ENCODE data around the gene DDX60.
"Not testable (repeated sequence)": the region's sequence is repeated elsewhere in the genome, so short reads cannot be mapped to it uniquely, and the experiment has no call there.

The DDX60 gene

DNA sequence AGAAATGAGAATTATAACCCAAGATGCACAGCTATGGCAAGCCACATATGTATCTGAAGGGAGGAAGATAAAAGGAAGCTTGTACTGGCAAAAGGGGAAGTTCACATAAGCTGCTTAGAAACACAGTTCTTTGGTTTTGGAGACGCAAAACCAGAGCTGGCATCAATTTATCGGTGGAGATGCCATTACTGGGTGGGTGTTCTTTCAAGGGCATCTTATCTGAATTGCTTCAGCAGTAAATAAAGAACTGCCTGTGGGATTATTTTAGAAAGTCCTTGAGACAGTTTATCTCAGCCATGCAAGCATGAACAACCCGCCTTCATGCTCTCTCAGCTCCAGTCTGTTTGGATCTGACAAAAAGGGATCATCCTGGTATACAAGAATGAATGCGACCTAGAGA, 60.8 kb downstream of the DDX60 start:
- Histone ChIP-seq H3K36me3 (ENCODE audit: control insufficient read depth, insufficient read depth, low read length, severe bottlenecking) (peaks cover 14% of the 10 kb centered on the region), H3K27me3 (replicated peaks; ENCODE audit: control insufficient read depth, insufficient read depth, low read length) (no peaks in the 10 kb centered on the region), H3K9me3 (ENCODE audit: control insufficient read depth, low read length) (no peaks in the 10 kb centered on the region), H3K4me1 (ENCODE audit: control insufficient read depth, insufficient read depth, low read length) (peaks cover 8% of the 10 kb centered on the region), H3K9ac (ENCODE audit: low read length) (no peak overlapping the region), H3K4me3 (ENCODE audit: low read length) (no peak overlapping the region)
- DNase-seq (ENCODE audit: low read depth), result no peak

DNA sequence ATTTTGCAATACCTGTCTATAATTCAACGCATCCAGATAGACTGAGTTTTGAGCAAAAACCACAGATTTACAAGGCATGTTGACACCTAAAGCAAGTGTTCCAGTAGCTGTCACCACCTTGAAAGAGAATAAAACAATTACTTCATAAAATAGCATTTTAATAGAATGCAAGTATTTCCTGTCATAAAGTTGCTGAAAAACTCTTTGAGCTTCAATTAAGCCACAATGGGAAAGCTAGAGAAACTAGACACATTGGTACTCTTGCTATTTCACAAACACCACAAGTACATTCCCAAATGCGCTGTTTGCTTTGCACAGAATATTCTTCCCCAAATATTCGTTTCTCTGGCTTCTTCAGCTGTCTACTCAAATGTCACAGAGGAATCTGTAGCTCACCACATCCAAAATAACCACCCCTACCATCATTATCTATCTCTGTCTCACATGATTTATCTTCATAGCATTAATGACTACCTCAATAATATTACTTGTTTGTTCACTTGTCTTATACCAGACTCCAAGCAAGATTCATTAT, 70.3 kb downstream of the DDX60 start:
- no peaks in the 10 kb centered on the region for H3K4me1 ChIP-seq (ENCODE audit: control insufficient read depth, insufficient read depth, low read length)
- H3K36me3 ChIP-seq (ENCODE audit: control insufficient read depth, insufficient read depth, low read length, severe bottlenecking), result peaks cover 4% of the 10 kb centered on the region
- DNase-seq (ENCODE audit: low read depth), result no peak
- no peak overlapping the region for H3K4me3 ChIP-seq (ENCODE audit: low read length)
- H3K9me3 ChIP-seq (ENCODE audit: control insufficient read depth, low read length), result no peaks in the 10 kb centered on the region
- H3K9ac ChIP-seq (ENCODE audit: low read length), result no peak overlapping the region
- H3K27me3 ChIP-seq (replicated peaks; ENCODE audit: control insufficient read depth, insufficient read depth, low read length), result no peaks in the 10 kb centered on the region

DNA sequence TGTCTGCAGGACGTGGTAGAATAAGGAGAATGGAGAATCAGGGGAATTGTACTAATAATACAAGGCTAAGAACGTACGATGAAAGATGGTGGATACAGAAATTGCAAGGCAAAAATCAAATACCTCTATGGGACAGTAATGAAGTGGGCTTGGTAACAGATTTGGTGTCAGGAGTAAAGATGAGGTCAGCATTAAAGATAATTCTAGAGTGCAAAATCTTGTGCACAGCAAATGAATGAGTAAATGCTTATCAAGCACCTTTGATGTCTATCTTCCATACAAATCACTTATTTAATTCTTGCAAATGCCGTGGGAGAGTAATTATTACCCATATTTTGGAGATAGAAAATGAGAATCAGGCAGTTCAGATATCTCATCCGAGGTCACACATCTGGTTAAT, 70.9 kb downstream of the DDX60 start:
- Histone ChIP-seq H3K36me3 (ENCODE audit: control insufficient read depth, insufficient read depth, low read length, severe bottlenecking) (peaks cover 4% of the 10 kb centered on the region), H3K9ac (ENCODE audit: low read length) (no peak overlapping the region), H3K27me3 (replicated peaks; ENCODE audit: control insufficient read depth, insufficient read depth, low read length) (no peaks in the 10 kb centered on the region), H3K4me1 (ENCODE audit: control insufficient read depth, insufficient read depth, low read length) (no peaks in the 10 kb centered on the region), H3K4me3 (ENCODE audit: low read length) (no peak overlapping the region), H3K9me3 (ENCODE audit: control insufficient read depth, low read length) (no peaks in the 10 kb centered on the region)
- DNase-seq (ENCODE audit: low read depth), result no peak

GRCh38 chr4:168241953-168242352, 76.6 kb downstream of the DDX60 start:
- H3K9ac ChIP-seq (ENCODE audit: low read length), result no peak overlapping the region
- H3K36me3 ChIP-seq (ENCODE audit: control insufficient read depth, insufficient read depth, low read length, severe bottlenecking), result no peaks in the 10 kb centered on the region
- no peak overlapping the region for H3K4me3 ChIP-seq (ENCODE audit: low read length)
- DNase-seq (ENCODE audit: low read depth), result no peak
- no peaks in the 10 kb centered on the region for H3K27me3 ChIP-seq (replicated peaks; ENCODE audit: control insufficient read depth, insufficient read depth, low read length)
- no peaks in the 10 kb centered on the region for H3K4me1 ChIP-seq (ENCODE audit: control insufficient read depth, insufficient read depth, low read length)
- peaks cover 5% of the 10 kb centered on the region for H3K9me3 ChIP-seq (ENCODE audit: control insufficient read depth, low read length)

- no peaks in the 10 kb centered on the region for H3K27me3 ChIP-seq (replicated peaks; ENCODE audit: control insufficient read depth, insufficient read depth, low read length)
- peaks cover 5% of the 10 kb centered on the region for H3K9me3 ChIP-seq (ENCODE audit: control insufficient read depth, low read length)
- DNase-seq (ENCODE audit: low read depth), result no peak
- H3K9ac ChIP-seq (ENCODE audit: low read length), result no peak overlapping the region
- H3K4me1 ChIP-seq (ENCODE audit: control insufficient read depth, insufficient read depth, low read length), result no peaks in the 10 kb centered on the region
- no peaks in the 10 kb centered on the region for H3K36me3 ChIP-seq (ENCODE audit: control insufficient read depth, insufficient read depth, low read length, severe bottlenecking)
- H3K4me3 ChIP-seq (ENCODE audit: low read length), result no peak overlapping the region
These were observed 77.7 kb downstream of the DDX60 start for GRCh38 chr4:168240821-168241220.

DNA sequence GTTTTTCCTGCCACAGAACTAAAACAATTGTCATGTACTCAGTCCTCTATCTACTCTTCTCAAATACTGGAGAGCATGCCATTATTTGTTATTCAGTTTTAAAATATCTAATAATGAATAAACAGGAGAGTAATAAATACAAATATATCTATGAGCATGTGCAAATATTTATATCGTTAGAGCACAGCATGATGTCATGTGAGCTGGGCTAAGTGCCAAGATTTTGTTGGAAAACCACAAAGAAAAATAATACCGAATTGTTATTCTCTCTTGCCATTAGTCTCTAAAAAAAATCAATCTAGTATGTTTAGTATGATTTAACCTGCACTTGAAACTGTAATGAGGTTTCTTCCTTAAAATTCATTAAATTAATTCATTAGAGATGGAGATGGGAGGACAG, 97.3 kb downstream of the DDX60 start:
- no peaks in the 10 kb centered on the region for H3K27me3 ChIP-seq (replicated peaks; ENCODE audit: control insufficient read depth, insufficient read depth, low read length)
- DNase-seq (ENCODE audit: low read depth), result peak; percentile 67
- H3K4me3 ChIP-seq (ENCODE audit: low read length), result no peak overlapping the region
- no peak overlapping the region for H3K9ac ChIP-seq (ENCODE audit: low read length)
- H3K4me1 ChIP-seq (ENCODE audit: control insufficient read depth, insufficient read depth, low read length), result peaks cover 7% of the 10 kb centered on the region
- H3K36me3 ChIP-seq (ENCODE audit: control insufficient read depth, insufficient read depth, low read length, severe bottlenecking), result peaks cover 5% of the 10 kb centered on the region
- no peaks in the 10 kb centered on the region for H3K9me3 ChIP-seq (ENCODE audit: control insufficient read depth, low read length)

DNA sequence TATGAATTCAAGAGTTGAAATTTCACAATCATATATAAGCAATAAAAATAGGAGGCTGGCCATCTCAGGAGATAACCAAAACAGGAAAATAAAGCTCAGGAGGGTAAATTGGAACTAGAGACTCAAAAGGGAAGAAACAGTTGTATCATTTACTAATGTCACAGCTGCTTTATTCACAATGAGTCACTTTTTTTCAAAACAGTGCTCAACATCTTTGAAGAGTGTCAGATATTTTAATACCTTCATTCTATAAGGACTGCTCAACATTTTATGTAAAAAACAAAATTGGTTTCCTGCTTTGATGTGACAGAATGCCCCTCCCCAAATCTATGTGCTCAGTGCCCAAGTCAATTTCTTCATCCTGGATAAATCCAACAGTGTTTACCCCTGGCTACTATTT, 97.7 kb downstream of the DDX60 start:
- H3K4me1 ChIP-seq (ENCODE audit: control insufficient read depth, insufficient read depth, low read length), result peaks cover 7% of the 10 kb centered on the region
- H3K9ac ChIP-seq (ENCODE audit: low read length), result no peak overlapping the region
- no peaks in the 10 kb centered on the region for H3K27me3 ChIP-seq (replicated peaks; ENCODE audit: control insufficient read depth, insufficient read depth, low read length)

DNA sequence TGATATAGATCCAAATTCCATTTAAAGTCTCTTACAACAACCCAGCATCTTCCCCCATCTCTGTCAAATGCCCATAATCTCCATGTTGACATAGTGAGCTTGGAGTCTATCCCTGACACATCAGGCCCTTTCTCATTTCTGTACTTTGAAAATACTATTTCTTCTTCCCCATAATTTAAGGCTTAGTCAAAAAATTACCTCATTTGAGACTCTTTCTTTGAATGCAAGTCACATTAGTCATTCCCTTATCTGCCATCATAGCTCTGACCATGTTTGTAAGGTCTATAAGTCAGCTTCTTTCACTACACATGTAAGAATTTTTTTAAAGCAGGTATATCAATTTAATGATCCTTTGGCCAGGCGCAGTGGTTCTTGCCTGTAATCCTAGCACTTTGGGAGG, 99.9 kb downstream of the DDX60 start:
- Histone ChIP-seq H3K9me3 (ENCODE audit: control insufficient read depth, low read length) (no peaks in the 10 kb centered on the region), H3K36me3 (ENCODE audit: control insufficient read depth, insufficient read depth, low read length, severe bottlenecking) (peaks cover 5% of the 10 kb centered on the region), H3K4me1 (ENCODE audit: control insufficient read depth, insufficient read depth, low read length) (peaks cover 7% of the 10 kb centered on the region), H3K4me3 (ENCODE audit: low read length) (no peak overlapping the region), H3K27me3 (replicated peaks; ENCODE audit: control insufficient read depth, insufficient read depth, low read length) (no peaks in the 10 kb centered on the region), H3K9ac (ENCODE audit: low read length) (no peak overlapping the region)
- peak; percentile 54 for DNase-seq (ENCODE audit: low read depth)

More for the DNA sequence above, 97.7 kb downstream of the DDX60 start:
- Histone ChIP-seq H3K36me3 (ENCODE audit: control insufficient read depth, insufficient read depth, low read length, severe bottlenecking) (peaks cover 5% of the 10 kb centered on the region), H3K9me3 (ENCODE audit: control insufficient read depth, low read length) (no peaks in the 10 kb centered on the region), H3K4me3 (ENCODE audit: low read length) (no peak overlapping the region)
- DNase-seq (ENCODE audit: low read depth), result peak; percentile 4

DNA sequence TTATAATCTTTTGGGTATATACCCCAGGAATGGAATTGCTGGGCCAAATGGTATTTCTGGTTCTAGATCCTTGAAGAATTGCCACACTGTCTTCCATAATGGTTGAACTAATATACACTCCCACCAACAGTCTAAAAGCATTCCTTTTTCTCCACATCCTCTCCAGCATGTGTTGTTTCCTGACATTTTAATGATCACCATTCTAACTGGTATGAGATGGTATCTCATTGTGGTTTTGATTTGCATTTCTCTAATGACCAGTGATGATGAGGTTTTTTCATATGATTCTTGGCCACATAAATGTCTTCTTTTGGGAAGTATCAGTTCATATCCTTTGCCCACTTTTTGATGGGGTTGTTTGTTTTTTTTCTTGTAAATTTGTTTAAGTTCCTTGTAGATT, 105.0 kb downstream of the DDX60 start:
- not testable (repeated sequence) for H3K9me3 ChIP-seq (ENCODE audit: control insufficient read depth, low read length); H3K36me3 ChIP-seq (ENCODE audit: control insufficient read depth, insufficient read depth, low read length, severe bottlenecking); H3K4me3 ChIP-seq (ENCODE audit: low read length); H3K4me1 ChIP-seq (ENCODE audit: control insufficient read depth, insufficient read depth, low read length); H3K9ac ChIP-seq (ENCODE audit: low read length); H3K27me3 ChIP-seq (replicated peaks; ENCODE audit: control insufficient read depth, insufficient read depth, low read length); DNase-seq (ENCODE audit: low read depth)

- Histone ChIP-seq H3K9ac (ENCODE audit: low read length) (no peak overlapping the region), H3K27me3 (replicated peaks; ENCODE audit: control insufficient read depth, insufficient read depth, low read length) (no peaks in the 10 kb centered on the region), H3K9me3 (ENCODE audit: control insufficient read depth, low read length) (no peaks in the 10 kb centered on the region), H3K36me3 (ENCODE audit: control insufficient read depth, insufficient read depth, low read length, severe bottlenecking) (peaks cover 5% of the 10 kb centered on the region), H3K4me3 (ENCODE audit: low read length) (no peak overlapping the region), H3K4me1 (ENCODE audit: control insufficient read depth, insufficient read depth, low read length) (no peaks in the 10 kb centered on the region)
- no peak for DNase-seq (ENCODE audit: low read depth)
These were observed 105.9 kb downstream of the DDX60 start for GRCh38 chr4:168212656-168213055.

GRCh38 chr4:168208957-168209614, 109.5 kb downstream of the DDX60 start:
- Histone ChIP-seq H3K4me3 (ENCODE audit: low read length) (no peak overlapping the region), H3K9me3 (ENCODE audit: control insufficient read depth, low read length) (peaks cover 4% of the 10 kb centered on the region), H3K36me3 (ENCODE audit: control insufficient read depth, insufficient read depth, low read length, severe bottlenecking) (no peaks in the 10 kb centered on the region), H3K4me1 (ENCODE audit: control insufficient read depth, insufficient read depth, low read length) (no peaks in the 10 kb centered on the region), H3K27me3 (replicated peaks; ENCODE audit: control insufficient read depth, insufficient read depth, low read length) (no peaks in the 10 kb centered on the region), H3K9ac (ENCODE audit: low read length) (no peak overlapping the region)
- no peak for DNase-seq (ENCODE audit: low read depth)
